ENCODE measurements around the gene PYROXD2. TPM values are rescaled to one million over a fixed set of nuclear protein-coding genes. Genes with fewer than 3 reads are reported as not detected.

Gene PYROXD2
- total and polyA plus RNA-seq, 2 experiments from 2014 or later = 12.1 to 13.8 TPM

GRCh38 chr10:98438715-98439114, 23.7 kb upstream of the PYROXD2 start:
- no peak overlapping the region for H3K4me3 ChIP-seq

GRCh38 chr10:98436704-98437103, 21.7 kb upstream of the PYROXD2 start:
- Histone ChIP-seq H3F3A (ENCODE audit: insufficient read depth) (no peaks in the 10 kb centered on the region), H2AFZ (no peak overlapping the region), H3K4me1 (ENCODE audit: insufficient read depth) (no peaks in the 10 kb centered on the region), H3K4me3 (no peak overlapping the region), H3K4me2 (ENCODE audit: unreplicated experiment) (no peak overlapping the region), H3K36me3 (ENCODE audit: low read depth) (peaks cover 41% of the 10 kb centered on the region), H4K20me1 (ENCODE audit: insufficient read depth) (no peaks in the 10 kb centered on the region; the same call in 1 of the 2 replicates), H3K27ac (no peak overlapping the region), H3K79me2 (ENCODE audit: insufficient read depth) (no peaks in the 10 kb centered on the region), H3K9me3 (ENCODE audit: low read depth) (no peaks in the 10 kb centered on the region), H3K9me2 (ENCODE audit: insufficient read depth) (no peaks in the 10 kb centered on the region), H3K9ac (no peak overlapping the region), H3K27me3 (replicated peaks; ENCODE audit: insufficient read depth) (no peaks in the 10 kb centered on the region)
- no peak for TF ChIP-seq EZH2 (IDR thresholded peaks at IDR 0.05; ENCODE audit: insufficient read depth, poor library complexity, severe bottlenecking)
- TF ChIP-seq EZH2phosphoT487 (IDR thresholded peaks at IDR 0.05; ENCODE audit: insufficient read depth, low read depth) = no peak
- WGBS, 2 experiments (ENCODE audit: low coverage in 1 of 2, low lambda C conversion rate in 2 of 2, missing lambda C conversion rate in 2 of 2) = 99 to 100% methylated on average over 4 of the region's 4 CpGs
- in situ Hi-C loops (cut with MboI) = no loop called here
- DNase-seq = no peak

More at GRCh38 chr10:98438715-98439114, 23.7 kb upstream of the PYROXD2 start:
- Histone ChIP-seq H3K36me3 (ENCODE audit: low read depth) (peaks cover 40% of the 10 kb centered on the region), H4K20me1 (ENCODE audit: insufficient read depth) (no peaks in the 10 kb centered on the region; the same call in 1 of the 2 replicates), H3K9me2 (ENCODE audit: insufficient read depth) (no peaks in the 10 kb centered on the region), H3F3A (ENCODE audit: insufficient read depth) (no peaks in the 10 kb centered on the region), H3K9ac (no peak overlapping the region), H3K79me2 (ENCODE audit: insufficient read depth) (0 out of 2 replicates have a peak, but pooled peaks cover 3% of the 10 kb centered on the region), H2AFZ (no peak overlapping the region), H3K27ac (no peak overlapping the region), H3K4me1 (ENCODE audit: insufficient read depth) (no peaks in the 10 kb centered on the region), H3K9me3 (ENCODE audit: low read depth) (no peaks in the 10 kb centered on the region), H3K4me2 (ENCODE audit: unreplicated experiment) (no peak overlapping the region), H3K27me3 (replicated peaks; ENCODE audit: insufficient read depth) (no peaks in the 10 kb centered on the region)
- TF ChIP-seq EZH2 (IDR thresholded peaks at IDR 0.05; ENCODE audit: insufficient read depth, poor library complexity, severe bottlenecking) (no peak), EZH2phosphoT487 (IDR thresholded peaks at IDR 0.05; ENCODE audit: insufficient read depth, low read depth) (no peak)
- 58 to 64% methylated on average over 4 of the region's 4 CpGs for WGBS, 2 experiments (ENCODE audit: low coverage in 1 of 2, low lambda C conversion rate in 2 of 2, missing lambda C conversion rate in 2 of 2)
- in situ Hi-C loops (cut with MboI) = no loop called here
- no peak for DNase-seq

- H2AFZ ChIP-seq = no peak overlapping the region
- TF ChIP-seq EZH2 (IDR thresholded peaks at IDR 0.05; ENCODE audit: insufficient read depth, poor library complexity, severe bottlenecking) (no peak), EZH2phosphoT487 (IDR thresholded peaks at IDR 0.05; ENCODE audit: insufficient read depth, low read depth) (no peak)
- no peaks in the 10 kb centered on the region for H3K4me1 ChIP-seq (ENCODE audit: insufficient read depth)
- H3K36me3 ChIP-seq (ENCODE audit: low read depth) = peaks cover 34% of the 10 kb centered on the region
- no peaks in the 10 kb centered on the region; the same call in 1 of the 2 replicates for H4K20me1 ChIP-seq (ENCODE audit: insufficient read depth)
- H3K4me3 ChIP-seq = no peak overlapping the region
- WGBS, 2 experiments (ENCODE audit: low coverage in 1 of 2, low lambda C conversion rate in 2 of 2, missing lambda C conversion rate in 2 of 2) = 88 to 90% methylated on average over 12 of the region's 12 CpGs
- H3F3A ChIP-seq (ENCODE audit: insufficient read depth) = no peaks in the 10 kb centered on the region
- H3K9me3 ChIP-seq (ENCODE audit: low read depth) = no peaks in the 10 kb centered on the region
- no peaks in the 10 kb centered on the region for H3K9me2 ChIP-seq (ENCODE audit: insufficient read depth)
- H3K9ac ChIP-seq = no peak overlapping the region
- in situ Hi-C loops (cut with MboI) = no loop called here
- no peak for DNase-seq
- no peaks in the 10 kb centered on the region for H3K27me3 ChIP-seq (replicated peaks; ENCODE audit: insufficient read depth)
- H3K4me2 ChIP-seq (ENCODE audit: unreplicated experiment) = no peak overlapping the region
- H3K79me2 ChIP-seq (ENCODE audit: insufficient read depth) = no peaks in the 10 kb centered on the region
- H3K27ac ChIP-seq = no peak overlapping the region
Measured at GRCh38 chr10:98435178-98435577, 20.2 kb upstream of the PYROXD2 start.

- H3K79me2 ChIP-seq (ENCODE audit: insufficient read depth) = no peaks in the 10 kb centered on the region
- no peak overlapping the region for H3K27ac ChIP-seq
- H3K9me2 ChIP-seq (ENCODE audit: insufficient read depth) = no peaks in the 10 kb centered on the region
- no peaks in the 10 kb centered on the region; the same call in 1 of the 2 replicates for H4K20me1 ChIP-seq (ENCODE audit: insufficient read depth)
- H3F3A ChIP-seq (ENCODE audit: insufficient read depth) = no peaks in the 10 kb centered on the region
- H3K4me3 ChIP-seq = no peak overlapping the region
- H2AFZ ChIP-seq = no peak overlapping the region
- no peak overlapping the region for H3K9ac ChIP-seq
- H3K4me2 ChIP-seq (ENCODE audit: unreplicated experiment) = no peak overlapping the region
- H3K4me1 ChIP-seq (ENCODE audit: insufficient read depth) = no peaks in the 10 kb centered on the region
- no peak for TF ChIP-seq EZH2phosphoT487 (IDR thresholded peaks at IDR 0.05; ENCODE audit: insufficient read depth, low read depth)
- no peak for TF ChIP-seq EZH2 (IDR thresholded peaks at IDR 0.05; ENCODE audit: insufficient read depth, poor library complexity, severe bottlenecking)
- DNase-seq = peak; percentile 18
- in situ Hi-C loops (cut with MboI) = no loop called here
- no peaks in the 10 kb centered on the region for H3K27me3 ChIP-seq (replicated peaks; ENCODE audit: insufficient read depth)
- peaks cover 32% of the 10 kb centered on the region for H3K36me3 ChIP-seq (ENCODE audit: low read depth)
- 94 to 95% methylated on average over 18 to 21 of the region's 21 CpGs for whole genome bisulfite sequencing, 2 experiments (ENCODE audit: low coverage in 1 of 2, low lambda C conversion rate in 2 of 2, missing lambda C conversion rate in 2 of 2)
- H3K9me3 ChIP-seq (ENCODE audit: low read depth) = no peaks in the 10 kb centered on the region
Measured at GRCh38 chr10:98433881-98434732, 19.1 kb upstream of the PYROXD2 start.
